ENCODE measurements around the gene PANK3. TPM values are rescaled to one million over a fixed set of nuclear protein-coding genes. Genes with fewer than 3 reads are reported as not detected.

The PANK3 gene
- total RNA-seq, 1 donor from 2014 or later = 26.3 TPM

GRCh38 chr5:168608821-168609220, 29.7 kb upstream of the PANK3 start:
- intact Hi-C loops (cut with micrococcal nuclease) = no loop called here
- no peak for TF ChIP-seq CTCF (IDR thresholded peaks at IDR 0.05; ENCODE audit: borderline replicate concordance)
- Histone ChIP-seq H3K27me3 (ENCODE audit: low read depth) (no peaks in the 10 kb centered on the region), H3K9me3 (replicated peaks) (no peaks in the 10 kb centered on the region), H3K4me3 (no peak overlapping the region), H3K36me3 (no peaks in the 10 kb centered on the region), H3K4me1 (peaks cover 5% of the 10 kb centered on the region), H3K27ac (replicated peaks) (no peak overlapping the region)
- no peak for DNase-seq

GRCh38 chr5:168608386-168608785, 29.2 kb upstream of the PANK3 start:
- no peaks in the 10 kb centered on the region for H3K36me3 ChIP-seq
- no peaks in the 10 kb centered on the region for H3K9me3 ChIP-seq (replicated peaks)
- DNase-seq = no peak
- H3K4me3 ChIP-seq = no peak overlapping the region
- H3K27me3 ChIP-seq (ENCODE audit: low read depth) = no peaks in the 10 kb centered on the region
- no peak for TF ChIP-seq CTCF (IDR thresholded peaks at IDR 0.05; ENCODE audit: borderline replicate concordance)
- H3K27ac ChIP-seq (replicated peaks) = no peak overlapping the region
- intact Hi-C loops (cut with micrococcal nuclease) = no loop called here
- H3K4me1 ChIP-seq = peaks cover 5% of the 10 kb centered on the region

GRCh38 chr5:168607946-168608345, 28.8 kb upstream of the PANK3 start:
- Histone ChIP-seq H3K9me3 (replicated peaks) (no peaks in the 10 kb centered on the region), H3K36me3 (no peaks in the 10 kb centered on the region), H3K27ac (replicated peaks) (no peak overlapping the region), H3K27me3 (ENCODE audit: low read depth) (no peaks in the 10 kb centered on the region), H3K4me3 (no peak overlapping the region), H3K4me1 (peaks cover 5% of the 10 kb centered on the region)
- TF ChIP-seq CTCF (IDR thresholded peaks at IDR 0.05; ENCODE audit: borderline replicate concordance) = no peak
- no peak for DNase-seq
- intact Hi-C loops (cut with micrococcal nuclease) = no loop called here

GRCh38 chr5:168606562-168606961, 27.4 kb upstream of the PANK3 start:
- Histone ChIP-seq H3K4me1 (peaks cover 5% of the 10 kb centered on the region), H3K9me3 (replicated peaks) (no peaks in the 10 kb centered on the region), H3K27me3 (ENCODE audit: low read depth) (no peaks in the 10 kb centered on the region), H3K27ac (replicated peaks) (no peak overlapping the region), H3K36me3 (no peaks in the 10 kb centered on the region), H3K4me3 (no peak overlapping the region)
- intact Hi-C loops (cut with micrococcal nuclease) = no loop called here
- TF ChIP-seq CTCF (IDR thresholded peaks at IDR 0.05; ENCODE audit: borderline replicate concordance) = no peak
- DNase-seq = no peak

- no peak for TF ChIP-seq CTCF (IDR thresholded peaks at IDR 0.05; ENCODE audit: borderline replicate concordance)
- peaks cover 3% of the 10 kb centered on the region for H3K27me3 ChIP-seq (ENCODE audit: low read depth)
- no peaks in the 10 kb centered on the region for H3K4me1 ChIP-seq
- intact Hi-C loops (cut with micrococcal nuclease) = no loop called here
- no peak for DNase-seq
- no peak overlapping the region for H3K4me3 ChIP-seq
- H3K27ac ChIP-seq (replicated peaks) = no peak overlapping the region
- no peaks in the 10 kb centered on the region for H3K36me3 ChIP-seq
- no peaks in the 10 kb centered on the region for H3K9me3 ChIP-seq (replicated peaks)
These were observed 25.3 kb upstream of the PANK3 start for GRCh38 chr5:168604436-168604835.

GRCh38 chr5:168603746-168604145, 24.6 kb upstream of the PANK3 start:
- no peaks in the 10 kb centered on the region for H3K9me3 ChIP-seq (replicated peaks)
- no peaks in the 10 kb centered on the region for H3K4me1 ChIP-seq
- no peaks in the 10 kb centered on the region for H3K36me3 ChIP-seq
- no peak for TF ChIP-seq CTCF (IDR thresholded peaks at IDR 0.05; ENCODE audit: borderline replicate concordance)
- no peak for DNase-seq
- no peak overlapping the region for H3K4me3 ChIP-seq
- H3K27ac ChIP-seq (replicated peaks) = no peak overlapping the region
- intact Hi-C loops (cut with micrococcal nuclease) = no loop called here
- H3K27me3 ChIP-seq (ENCODE audit: low read depth) = peaks cover 8% of the 10 kb centered on the region
